Activated CD4-positive, alpha-beta T cell treated with anti-CD3 and anti-CD28 coated beads for 36 hours (primary cell): ENCODE data around the gene RNLS. TPM values are rescaled to one million over a fixed set of nuclear protein-coding genes. Genes with fewer than 3 reads are reported as not detected.

Experiments
- ATAC-seq: fragments of 200-7000 bp; cut with Tn5 transposase; one replicate; pipeline ENCODE4 v1.10.0; 2021; ENCODE audit warnings: mild to moderate bottlenecking, moderate library complexity
- CTCF ChIA-PET: fragments of 350-600 bp; sonication (Branson Sonifier 250); formaldehyde crosslinking; loops from one replicate; lab custom pipeline; 2021; ENCODE audit warnings: antibody characterized with exemption; lab: Charles Lee
- POLR2A ChIA-PET: fragments of 350-600 bp; sonication (Branson Sonifier 250); formaldehyde crosslinking; loops from one replicate; lab custom pipeline; 2021; ENCODE audit warnings: antibody characterized with exemption, inconsistent platforms; lab: Charles Lee
- DNase-seq: peaks from one replicate; pipeline ENCODE4 v3.0.0-alpha.2; 2020
- H3K27ac Mint-ChIP-seq: one replicate; pipeline ENCODE4 v1.8.0; 2021; ENCODE audit warnings: mixed read lengths
- H3K27me3 Mint-ChIP-seq: one replicate; pipeline ENCODE4 v1.8.0; 2021; ENCODE audit warnings: mixed read lengths
- H3K36me3 Mint-ChIP-seq: one replicate; pipeline ENCODE4 v1.8.0; 2021; ENCODE audit warnings: low read depth, mixed read lengths
- H3K4me1 Mint-ChIP-seq: one replicate; pipeline ENCODE4 v1.8.0; 2021; ENCODE audit warnings: mixed read lengths
- H3K4me3 Mint-ChIP-seq: one replicate; pipeline ENCODE4 v1.8.0; 2021; ENCODE audit warnings: mild to moderate bottlenecking, moderate library complexity, mixed read lengths
- H3K9me3 Mint-ChIP-seq: one replicate; pipeline ENCODE4 v1.8.0; 2021; ENCODE audit warnings: low read depth, mixed read lengths
- intact Hi-C, 2 experiments: fragments of 100-400 bp; cut with DNase I in 1 of 2; cut with micrococcal nuclease in 1 of 2; formaldehyde crosslinking; loops; one replicate each; pipeline versions ENCODE4 v1.14.2 to v1.15.1; 2022 to 2024; cut with DNase I, micrococcal nuclease
- total RNA-seq, 2 experiments: library from RNA; stranded (reverse); gene quantifications; one replicate each; pipeline ENCODE4 v1.2.3, GENCODE V29; 2021

RNLS gene
- total RNA-seq, 2 experiments from 2014 or later: 4.3 to 4.4 TPM

DNA sequence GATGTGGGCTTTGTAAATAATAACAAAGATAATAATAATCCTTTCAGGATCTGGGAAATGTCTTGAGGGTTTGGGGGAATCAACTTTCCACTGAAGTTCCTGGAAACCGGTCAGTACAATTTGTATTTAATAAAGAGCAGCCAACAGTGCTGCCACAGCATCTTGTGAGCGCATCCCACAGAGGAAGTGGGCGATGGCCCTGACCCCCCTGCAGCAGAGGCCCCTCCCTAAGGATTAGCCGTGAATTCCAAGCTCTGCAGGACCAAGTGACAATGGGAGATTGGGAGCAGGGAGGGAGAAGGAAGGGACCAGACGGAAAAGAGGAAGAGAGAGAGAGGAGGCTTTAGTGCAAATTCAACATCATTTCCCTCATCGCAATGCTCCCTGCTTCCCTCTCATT is 349.2 kb downstream of the RNLS start:
- ChIA-PET CTCF (no interaction called here), POLR2A (no interaction called here)
- peaks cover 3% of the 10 kb centered on the region for H3K27me3 Mint-ChIP-seq
- H3K9me3 Mint-ChIP-seq: peaks cover 5% of the 10 kb centered on the region
- H3K36me3 Mint-ChIP-seq: no peaks in the 10 kb centered on the region
- H3K4me3 Mint-ChIP-seq: no peak overlapping the region
- H3K4me1 Mint-ChIP-seq: peaks cover 3% of the 10 kb centered on the region
- intact Hi-C loops: no loop called here
- ATAC-seq: no peak
- H3K27ac Mint-ChIP-seq: no peak overlapping the region
- DNase-seq: no peak

DNA sequence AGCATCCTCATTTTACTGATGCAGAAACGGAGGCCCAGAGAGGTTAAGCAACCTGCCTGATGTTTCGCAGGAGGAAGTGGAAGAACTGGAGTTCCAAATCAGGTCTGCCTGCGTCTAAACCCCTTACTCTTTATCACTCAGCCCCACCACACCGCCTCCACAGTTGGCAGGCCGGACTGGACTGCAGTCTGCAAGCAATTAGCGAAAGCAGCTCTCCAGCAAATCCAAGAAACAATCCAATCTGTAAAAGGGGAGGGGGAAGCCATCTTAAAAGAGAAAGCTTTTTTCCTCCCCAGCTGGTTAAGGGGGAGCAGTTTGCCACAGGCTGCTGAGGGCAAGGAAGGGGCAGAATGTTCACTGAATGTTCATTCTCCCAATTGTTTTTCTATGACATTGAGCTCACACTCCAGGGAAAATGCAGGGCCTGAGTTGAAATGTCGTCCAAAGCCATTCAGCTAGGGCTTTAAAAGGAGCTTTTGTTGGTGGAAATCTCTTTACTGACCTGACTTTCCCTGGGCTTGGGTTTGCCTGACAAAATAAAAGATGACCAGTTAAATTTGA is 350.1 kb downstream of the RNLS start:
- Mint-ChIP-seq H3K4me3 (no peak overlapping the region), H3K36me3 (no peaks in the 10 kb centered on the region), H3K27ac (no peak overlapping the region), H3K27me3 (peaks cover 3% of the 10 kb centered on the region), H3K4me1 (peaks cover 3% of the 10 kb centered on the region), H3K9me3 (peaks cover 5% of the 10 kb centered on the region)
- ATAC-seq (no peak), DNase-seq (no peak)
- POLR2A ChIA-PET: no interaction called here
- intact Hi-C loops: no loop called here
- CTCF ChIA-PET: no interaction called here

DNA sequence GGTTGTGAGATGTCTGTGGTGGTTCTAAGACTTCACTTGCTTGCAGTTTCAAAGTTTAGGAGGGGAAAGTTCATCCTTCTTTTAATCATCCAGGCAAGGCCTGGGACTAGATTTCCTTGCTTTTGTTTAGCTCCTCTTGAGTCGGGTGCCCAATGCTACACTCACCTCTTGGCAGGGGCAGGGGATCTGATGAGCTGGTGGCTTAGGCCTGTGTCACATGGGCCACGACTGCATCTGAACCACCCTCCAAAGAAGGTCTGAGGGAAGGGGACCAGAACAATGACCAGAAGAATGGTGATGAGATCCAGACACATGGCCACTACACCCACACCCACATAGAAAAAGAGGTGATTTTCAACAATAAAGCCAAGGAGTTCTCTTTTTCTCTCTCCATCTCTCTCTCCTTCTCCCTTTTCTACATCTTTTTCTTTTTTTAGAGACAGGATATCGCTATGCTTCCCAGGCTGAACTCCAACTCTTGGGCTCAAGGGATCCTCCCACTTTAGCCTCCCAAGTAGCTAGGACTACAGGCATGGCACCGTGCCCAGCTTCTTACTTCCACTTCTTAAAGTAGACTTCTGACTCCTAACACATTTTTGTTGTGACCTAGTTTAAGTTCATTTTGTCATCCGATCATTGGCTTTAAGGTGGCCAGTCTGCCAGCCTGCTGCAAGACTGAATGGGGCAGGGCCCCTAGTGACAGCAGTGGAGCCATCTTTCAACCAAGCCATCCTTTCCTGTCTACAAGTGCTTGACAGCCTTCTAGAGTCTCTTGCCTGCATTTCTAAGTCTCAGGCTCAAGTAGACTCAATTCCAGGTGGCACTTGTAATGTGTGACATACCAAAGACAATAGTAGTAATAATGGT is 350.9 kb downstream of the RNLS start:
- DNase-seq: no peak
- Mint-ChIP-seq H3K4me3 (no peak overlapping the region), H3K27me3 (peaks cover 3% of the 10 kb centered on the region), H3K36me3 (no peaks in the 10 kb centered on the region), H3K4me1 (peaks cover 3% of the 10 kb centered on the region), H3K27ac (no peak overlapping the region), H3K9me3 (peaks cover 5% of the 10 kb centered on the region)
- POLR2A ChIA-PET: no interaction called here
- ATAC-seq: no peak
- intact Hi-C loops: no loop called here
- CTCF ChIA-PET: no interaction called here

DNA sequence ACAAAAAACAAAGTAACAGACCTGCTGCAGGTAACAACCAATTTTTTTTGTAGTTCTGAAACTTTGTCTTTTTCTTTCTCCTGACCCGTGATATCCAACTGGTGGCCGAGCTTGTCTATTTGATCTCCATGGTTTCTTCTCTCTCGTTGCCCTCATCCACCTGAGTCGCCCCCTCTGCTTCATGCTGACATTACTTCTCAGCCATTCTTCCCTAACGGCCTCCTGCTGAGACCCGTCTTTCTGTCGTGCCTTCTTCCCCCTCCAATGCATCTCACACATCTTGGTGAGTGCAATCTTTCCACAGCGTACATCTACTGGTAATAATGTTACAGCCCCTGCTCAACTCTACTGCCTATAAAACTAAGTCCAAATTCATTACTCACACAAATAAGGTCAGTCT is 352.9 kb downstream of the RNLS start:
- ChIA-PET CTCF (interaction anchor here (1.2 kb wide), 1 partner anchor 28 kb away, joined by 3 read pairs; no protein-coding TSS in a partner anchor), POLR2A (interaction anchor here (0.5 kb wide), 1 partner anchor 121 kb away, joined by 3 read pairs; no protein-coding TSS in a partner anchor)
- ATAC-seq: no peak
- Mint-ChIP-seq H3K36me3 (no peaks in the 10 kb centered on the region), H3K27ac (no peak overlapping the region), H3K4me1 (no peaks in the 10 kb centered on the region), H3K27me3 (peaks cover 3% of the 10 kb centered on the region), H3K9me3 (peaks cover 5% of the 10 kb centered on the region), H3K4me3 (no peak overlapping the region)
- DNase-seq: no peak
- intact Hi-C loops: no loop called here

DNA sequence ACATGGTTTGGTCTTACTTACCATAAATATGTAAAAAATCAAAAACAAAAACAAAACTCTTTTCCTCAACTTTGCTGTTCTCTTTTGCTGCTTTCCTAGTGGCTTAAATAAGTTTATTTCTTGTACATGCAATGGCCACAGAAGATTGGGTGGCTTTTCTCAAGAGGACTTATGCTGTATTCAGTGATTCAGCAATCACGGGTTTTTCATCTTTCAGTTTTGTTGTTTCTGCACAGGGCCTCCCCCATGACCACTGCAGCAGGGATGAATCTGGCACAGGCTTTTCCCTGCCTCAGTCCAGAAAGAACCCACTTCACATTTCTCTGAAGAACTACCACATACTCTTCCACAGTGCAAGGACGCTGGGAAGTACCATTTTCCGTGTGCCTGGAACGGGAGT is 355.0 kb downstream of the RNLS start:
- ATAC-seq (no peak), DNase-seq (no peak)
- H3K4me3 Mint-ChIP-seq: no peak overlapping the region
- no peak overlapping the region for H3K27ac Mint-ChIP-seq
- intact Hi-C loops: no loop called here
- ChIA-PET CTCF (interaction anchor here (0.6 kb wide), 1 partner anchor 574 kb away, joined by 3 read pairs; no protein-coding TSS in a partner anchor), POLR2A (interaction anchor here (0.6 kb wide), 1 partner anchor 13 kb away, joined by 3 read pairs; no protein-coding TSS in a partner anchor)
- H3K36me3 Mint-ChIP-seq: no peaks in the 10 kb centered on the region
- H3K9me3 Mint-ChIP-seq: peaks cover 5% of the 10 kb centered on the region
- peaks cover 3% of the 10 kb centered on the region for H3K27me3 Mint-ChIP-seq
- H3K4me1 Mint-ChIP-seq: no peaks in the 10 kb centered on the region

DNA sequence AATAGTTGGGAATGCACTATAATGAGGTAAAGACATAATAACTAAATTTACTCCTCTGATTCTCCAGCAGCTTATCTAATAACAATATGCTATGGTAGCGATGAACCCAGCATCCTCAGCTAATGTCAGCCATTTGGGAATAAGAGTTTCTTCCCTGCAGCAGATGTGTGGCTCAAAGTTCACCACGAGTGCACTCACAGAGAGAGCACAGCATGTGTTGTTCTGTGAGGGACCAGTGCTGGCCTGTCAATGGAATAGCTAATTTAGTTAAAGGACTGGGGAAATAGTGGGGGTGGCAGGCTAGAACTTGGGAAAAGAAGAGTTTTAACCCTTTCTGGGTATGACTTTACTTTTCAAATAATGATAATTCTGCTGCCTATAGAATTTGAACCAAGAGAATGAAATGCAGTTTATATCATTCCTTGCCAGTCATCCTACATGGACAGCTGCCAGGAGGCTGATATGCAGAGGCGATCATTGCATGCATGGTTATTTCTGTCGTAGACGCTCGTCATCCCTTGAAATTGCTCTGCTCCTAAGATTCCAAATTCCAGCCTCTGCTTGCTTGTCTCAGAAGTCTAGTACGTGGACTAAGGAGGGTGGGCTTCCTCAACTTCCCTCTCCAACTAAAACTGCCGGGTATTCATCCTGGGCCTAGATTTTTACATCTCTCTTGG is 355.6 kb downstream of the RNLS start:
- intact Hi-C loops: no loop called here
- DNase-seq: no peak
- Mint-ChIP-seq H3K27me3 (peaks cover 3% of the 10 kb centered on the region), H3K9me3 (peaks cover 5% of the 10 kb centered on the region), H3K27ac (no peak overlapping the region), H3K4me1 (no peaks in the 10 kb centered on the region), H3K36me3 (no peaks in the 10 kb centered on the region), H3K4me3 (no peak overlapping the region)
- ChIA-PET POLR2A (no interaction called here), CTCF (interaction anchor here (0.8 kb wide), 1 partner anchor 11 kb away, joined by 3 read pairs; no protein-coding TSS in a partner anchor)
- ATAC-seq: no peak

DNA sequence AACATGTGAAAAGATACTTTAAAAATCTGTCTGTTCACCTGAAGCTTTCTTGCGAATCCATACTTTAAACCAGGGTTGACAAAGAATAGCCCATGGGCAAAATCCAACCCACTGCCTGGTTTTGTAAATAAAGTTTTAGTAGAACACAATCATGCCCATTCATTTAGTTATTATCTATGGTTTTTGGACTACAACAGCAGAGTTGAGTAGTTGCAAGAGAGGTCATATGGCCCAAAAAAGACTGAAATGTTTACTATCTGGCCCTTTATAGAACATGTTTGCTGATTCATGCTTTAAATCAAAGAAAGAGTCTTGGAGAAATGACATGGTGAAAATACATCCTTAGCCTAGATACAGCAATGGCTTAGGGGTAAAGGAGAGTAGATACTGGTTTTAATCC is 356.2 kb downstream of the RNLS start:
- no peak for DNase-seq
- ChIA-PET POLR2A (no interaction called here), CTCF (interaction anchor here (0.8 kb wide), 1 partner anchor 11 kb away, joined by 3 read pairs; no protein-coding TSS in a partner anchor)
- no peak overlapping the region for H3K27ac Mint-ChIP-seq
- ATAC-seq: no peak
- no peaks in the 10 kb centered on the region for H3K4me1 Mint-ChIP-seq
- H3K9me3 Mint-ChIP-seq: peaks cover 5% of the 10 kb centered on the region
- intact Hi-C loops: no loop called here
- peaks cover 3% of the 10 kb centered on the region for H3K27me3 Mint-ChIP-seq
- no peak overlapping the region for H3K4me3 Mint-ChIP-seq
- H3K36me3 Mint-ChIP-seq: no peaks in the 10 kb centered on the region

DNA sequence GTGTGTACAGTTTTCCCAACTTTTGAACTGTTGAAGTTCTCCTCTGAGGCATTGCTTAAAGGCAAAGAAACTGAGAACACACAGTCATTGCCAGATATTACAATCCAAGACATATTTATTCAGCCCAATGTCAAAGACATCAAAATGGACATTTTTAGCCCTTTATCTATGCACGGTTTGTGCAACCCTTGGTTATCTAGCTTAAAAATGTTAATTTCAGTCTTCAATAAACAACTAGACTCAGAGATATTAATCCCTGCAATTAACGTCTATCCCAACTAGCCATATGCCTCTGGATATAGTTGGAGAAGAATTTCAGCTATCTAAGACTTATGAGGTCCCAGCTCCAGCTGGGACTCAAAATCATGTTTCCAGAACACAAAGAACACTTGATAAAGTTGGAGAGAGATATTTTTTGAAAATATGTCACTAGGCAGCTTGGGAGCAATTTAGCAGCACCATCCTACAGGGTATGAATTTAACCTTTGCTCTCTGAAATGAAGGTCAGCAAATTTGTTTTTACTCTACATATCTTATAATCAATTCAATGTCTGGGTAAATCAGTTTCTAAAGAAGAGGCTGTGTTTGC is 357.0 kb downstream of the RNLS start:
- Mint-ChIP-seq H3K9me3 (peaks cover 5% of the 10 kb centered on the region), H3K27ac (no peak overlapping the region), H3K36me3 (no peaks in the 10 kb centered on the region), H3K4me1 (no peaks in the 10 kb centered on the region), H3K4me3 (no peak overlapping the region), H3K27me3 (peaks cover 3% of the 10 kb centered on the region)
- ChIA-PET POLR2A (no interaction called here), CTCF (interaction anchor here (0.6 to 1.1 kb wide), 2 partner anchors 135 to 373 kb away, joined by 3 read pairs; no protein-coding TSS in a partner anchor)
- DNase-seq (no peak), ATAC-seq (no peak)
- intact Hi-C loops: no loop called here

Other genes with a start within 250 kb of the RNLS start
- not detected for gene LIPJ, start 3.4 kb upstream of the RNLS start, total RNA-seq
- not detected for gene LIPF, start 81.1 kb upstream of the RNLS start, total RNA-seq
- gene LIPK, start 122.9 kb upstream of the RNLS start, total RNA-seq: not detected
- not detected for gene LIPN, start 176.7 kb upstream of the RNLS start, total RNA-seq
- not detected for gene LIPM, start 219.4 kb upstream of the RNLS start, total RNA-seq